Fibroblast of skin of back (primary cell): ENCODE results near the gene TPD52L3. TPM values are rescaled to one million over a fixed set of nuclear protein-coding genes. Genes with fewer than 3 reads are reported as not detected.
A peak's percentile ranks its signal among the peaks of the same experiment; 100 is the strongest.

Experiments used
- DNase-seq: peaks from one replicate; pipeline ENCODE4 v3.0.0-alpha.2; 2013
- polyA plus RNA-seq, 2 experiments: library from polyadenylated mRNA; unstranded; fragments of 120-200 nt; gene quantifications; one replicate each; pipeline ENCODE4 v1.2.1, GENCODE V29; 2013; ENCODE audit not compliant: insufficient read length in 2 of 2

The TPD52L3 gene
- not detected for polyA plus RNA-seq (2013, experiment 1 of 2; ENCODE audit: insufficient read length)
- not detected for polyA plus RNA-seq (2013, experiment 2 of 2; ENCODE audit: insufficient read length)

DNA sequence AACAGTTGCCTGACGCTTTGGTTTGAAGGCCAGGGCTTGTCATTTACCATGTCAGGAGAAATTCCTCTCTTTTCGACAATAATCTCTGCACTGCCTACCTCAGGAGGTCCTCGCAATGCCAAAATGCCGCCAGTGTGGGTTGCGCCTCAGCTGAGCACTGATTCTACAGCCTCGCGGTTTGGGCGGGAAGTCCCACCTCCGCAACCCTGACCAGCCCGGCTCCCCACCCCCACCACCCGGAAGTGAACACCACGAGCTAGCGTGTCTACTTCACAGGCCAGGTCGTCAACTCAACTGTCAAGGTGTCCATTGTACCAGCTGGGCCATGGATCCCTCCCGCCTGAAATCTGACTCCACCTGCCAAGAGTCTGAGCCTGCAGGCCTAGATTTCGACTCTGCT lies at the start of gene TPD52L3:
TPD52L3 (plus strand) TSS at position 273 of the 400 bp plus-strand sequence. CDS start 221 bp downstream, outside the sequence.
- no peak for DNase-seq

DNA sequence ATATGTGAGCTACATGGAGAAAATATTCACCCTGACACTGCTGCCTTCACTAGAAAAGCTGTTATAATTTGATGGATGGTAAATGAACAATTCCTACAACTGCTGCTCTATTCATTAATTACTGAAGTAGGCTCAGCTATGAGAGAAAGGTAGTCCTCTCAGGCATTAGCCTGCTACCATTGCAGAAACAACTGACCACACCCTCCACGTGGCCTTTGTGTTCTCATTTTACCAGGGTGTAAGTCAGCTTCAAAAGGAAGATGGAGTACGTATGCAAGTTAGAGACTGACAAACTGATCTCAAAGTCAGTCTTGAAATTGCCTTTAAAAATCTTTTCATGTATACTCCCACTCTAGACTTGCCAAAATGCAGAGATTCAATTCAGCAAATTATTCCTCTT lies 26.3 kb upstream of the TPD52L3 start:
- no peak for DNase-seq

DNA sequence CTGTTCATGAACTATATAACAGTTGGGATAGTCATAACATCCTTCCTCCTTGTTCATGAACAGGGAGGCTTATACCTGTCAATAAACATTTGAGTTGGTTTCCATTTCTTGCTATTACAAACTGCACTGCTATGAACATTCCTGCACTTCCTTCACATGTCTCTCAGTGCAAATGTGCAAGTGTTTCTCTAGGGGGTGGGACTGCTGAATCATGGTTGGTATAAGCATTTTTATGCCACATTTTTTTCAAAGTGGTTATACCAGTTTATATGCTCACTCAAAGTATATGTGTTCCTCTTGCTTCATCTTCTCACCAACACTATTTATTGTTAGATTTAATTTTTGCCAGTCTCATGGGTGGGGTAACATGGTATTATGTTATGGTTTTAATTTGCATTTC lies 25.8 kb upstream of the TPD52L3 start:
- peak; percentile 1 for DNase-seq

DNA sequence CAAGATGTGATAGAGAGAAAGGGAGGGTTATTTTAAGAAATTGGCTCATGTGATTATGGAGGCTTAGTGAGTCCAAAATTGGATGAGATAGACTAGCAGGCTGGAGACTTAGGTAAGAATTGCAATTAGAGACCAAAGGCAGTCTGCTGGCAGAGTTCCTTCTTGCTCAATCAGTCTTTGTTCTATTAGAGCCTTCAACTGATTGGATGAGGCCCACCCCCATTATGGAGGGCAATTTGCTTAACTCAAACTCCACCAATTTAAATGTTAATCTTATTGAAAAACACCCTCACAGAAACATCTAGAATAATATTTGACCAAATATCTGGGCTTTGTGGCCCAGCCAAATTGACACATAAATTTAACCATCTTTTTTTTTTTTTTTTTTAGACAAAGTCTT lies 23.9 kb upstream of the TPD52L3 start:
- no peak for DNase-seq

DNA sequence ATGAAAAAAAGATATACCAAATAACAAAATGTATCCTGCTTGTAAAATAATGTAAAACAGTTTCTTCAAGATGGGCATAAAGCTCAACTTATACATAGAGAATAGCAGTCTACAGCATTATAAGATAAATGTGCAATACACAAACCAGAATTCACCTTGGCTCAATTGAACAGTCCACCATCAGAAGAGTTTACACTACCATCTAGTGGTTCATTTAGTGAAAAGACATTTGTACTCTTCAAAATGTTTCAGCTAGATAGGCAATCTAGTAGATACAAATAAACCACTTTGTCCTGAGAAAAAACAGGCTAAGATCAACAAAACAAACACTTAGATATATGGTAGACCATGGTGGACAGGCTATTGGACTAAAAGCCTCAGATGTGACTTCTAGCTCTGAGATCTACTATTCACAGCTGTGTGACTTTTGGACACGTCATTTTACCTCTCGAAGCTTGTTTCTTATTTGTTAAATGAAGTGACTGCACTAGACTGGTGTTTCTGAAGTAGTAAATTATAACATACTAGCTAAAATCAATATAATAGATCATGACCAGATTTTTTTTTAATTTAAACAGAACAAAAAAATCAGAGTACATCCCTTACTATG lies 22.1 kb upstream of the TPD52L3 start:
- peak; percentile 31 for DNase-seq

DNA sequence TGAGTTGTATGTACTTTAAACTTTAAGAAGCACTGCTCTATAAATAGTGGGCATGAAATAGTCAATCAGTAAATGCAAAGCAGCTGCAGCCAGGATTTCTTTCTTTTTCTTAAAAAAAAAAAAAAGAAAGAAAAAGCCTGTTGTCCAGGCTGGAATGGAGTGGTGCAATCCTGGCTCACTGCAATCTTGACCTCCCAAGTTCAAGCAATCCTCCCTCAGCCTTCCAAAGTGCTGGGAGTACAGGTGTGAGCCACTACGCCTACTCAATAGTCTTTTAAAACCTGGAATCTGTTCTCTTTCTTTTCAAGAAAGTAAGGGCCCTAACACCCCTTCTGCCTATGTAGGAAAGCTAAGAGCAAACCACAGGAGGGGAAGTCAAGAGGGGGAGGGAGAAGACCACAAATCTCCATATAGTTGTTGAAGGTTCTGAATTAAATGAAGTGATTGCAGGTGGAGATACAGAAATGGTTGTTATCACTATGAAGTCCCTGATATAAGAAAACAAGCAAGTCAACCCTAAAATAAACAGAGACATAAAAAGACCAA lies 20.6 kb upstream of the TPD52L3 start:
- DNase-seq, result no peak

DNA sequence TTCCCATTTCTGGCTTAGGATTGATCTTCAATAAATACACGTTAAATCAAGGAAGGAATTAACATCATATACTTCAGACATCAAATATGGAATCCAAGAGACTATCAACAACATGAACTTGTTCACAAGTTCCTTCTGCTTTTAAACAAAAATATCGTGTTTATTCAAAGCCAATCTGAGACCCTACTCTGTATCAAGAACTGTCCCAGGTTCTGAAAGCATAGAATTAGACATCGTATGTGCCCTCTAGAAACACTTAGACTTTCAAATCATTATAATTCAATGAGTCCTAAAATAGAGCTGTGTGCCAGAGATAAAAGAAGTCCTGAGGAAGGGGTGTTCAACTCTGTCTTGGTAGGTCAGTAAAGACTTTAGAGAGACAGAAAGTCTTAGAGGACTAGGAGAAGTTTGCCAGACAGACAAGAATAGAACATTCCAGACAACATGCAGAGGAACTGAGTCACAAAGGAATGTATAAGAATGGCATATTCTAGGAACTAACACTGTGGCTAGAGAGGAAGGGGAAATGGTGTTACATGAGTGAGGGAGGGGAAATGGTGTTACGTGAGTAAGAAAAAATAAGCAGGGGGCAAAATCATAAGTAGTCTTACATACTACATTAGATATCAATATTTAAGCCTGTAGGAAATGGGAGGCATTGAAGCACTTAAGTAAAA lies 2.9 kb downstream of the TPD52L3 start:
- DNase-seq, result no peak

DNA sequence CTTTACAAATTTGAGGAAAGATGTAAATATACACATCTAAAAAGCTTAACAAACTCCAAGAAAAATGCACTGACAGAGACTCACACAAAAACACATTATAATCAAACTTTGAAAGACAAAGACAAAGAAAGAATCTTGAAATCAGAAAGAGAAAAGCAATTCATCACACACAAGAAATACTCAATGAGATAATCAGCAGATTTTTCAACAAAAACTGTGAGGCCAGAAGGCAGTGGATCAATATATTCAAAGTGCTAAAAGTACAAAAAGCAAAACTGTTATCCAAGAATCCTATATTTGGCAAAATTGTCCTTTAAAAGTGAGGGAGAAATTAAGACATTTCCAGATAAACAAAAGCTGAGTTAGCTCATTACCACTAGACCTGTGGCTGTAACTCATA lies 6.1 kb downstream of the TPD52L3 start:
- DNase-seq, result no peak

DNA sequence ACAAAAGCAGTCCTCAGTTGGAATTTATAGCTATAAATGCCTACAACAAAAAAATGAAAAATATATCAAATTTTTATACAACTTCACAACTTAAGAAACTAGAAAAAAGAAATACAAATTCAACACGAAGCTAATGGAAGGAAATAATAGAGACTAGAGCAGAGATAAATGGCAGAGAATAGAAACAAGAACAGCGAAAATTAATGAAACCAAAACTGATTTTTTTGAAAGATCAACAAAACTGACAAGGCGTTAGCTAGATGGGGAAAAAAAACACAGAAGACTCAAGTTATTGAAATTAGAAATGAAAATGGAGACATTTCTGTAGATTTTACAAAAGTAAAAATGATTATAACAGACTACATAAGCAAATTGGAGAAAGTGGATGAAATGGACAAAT lies 20.6 kb downstream of the TPD52L3 start:
- DNase-seq, result no peak

DNA sequence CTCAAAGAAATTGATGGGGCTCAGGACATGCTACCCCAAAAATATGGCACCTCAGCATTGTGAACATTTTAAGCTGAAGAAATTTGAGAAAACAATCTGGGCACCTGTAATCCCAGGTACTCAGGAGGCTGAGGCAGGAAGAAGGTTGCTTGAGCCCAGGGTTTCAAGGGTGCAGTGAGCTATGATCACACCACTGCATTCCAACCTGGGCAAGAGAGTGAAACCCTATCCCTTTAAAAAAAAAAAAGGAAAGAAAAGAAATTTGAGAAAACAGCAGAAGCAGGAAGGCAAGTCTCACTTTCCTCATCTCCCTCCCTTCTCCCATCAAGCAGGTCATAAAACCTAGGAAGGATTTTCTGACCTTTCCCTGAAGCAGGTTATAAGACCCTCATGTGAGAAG lies 23.6 kb downstream of the TPD52L3 start:
- DNase-seq, result no peak

DNA sequence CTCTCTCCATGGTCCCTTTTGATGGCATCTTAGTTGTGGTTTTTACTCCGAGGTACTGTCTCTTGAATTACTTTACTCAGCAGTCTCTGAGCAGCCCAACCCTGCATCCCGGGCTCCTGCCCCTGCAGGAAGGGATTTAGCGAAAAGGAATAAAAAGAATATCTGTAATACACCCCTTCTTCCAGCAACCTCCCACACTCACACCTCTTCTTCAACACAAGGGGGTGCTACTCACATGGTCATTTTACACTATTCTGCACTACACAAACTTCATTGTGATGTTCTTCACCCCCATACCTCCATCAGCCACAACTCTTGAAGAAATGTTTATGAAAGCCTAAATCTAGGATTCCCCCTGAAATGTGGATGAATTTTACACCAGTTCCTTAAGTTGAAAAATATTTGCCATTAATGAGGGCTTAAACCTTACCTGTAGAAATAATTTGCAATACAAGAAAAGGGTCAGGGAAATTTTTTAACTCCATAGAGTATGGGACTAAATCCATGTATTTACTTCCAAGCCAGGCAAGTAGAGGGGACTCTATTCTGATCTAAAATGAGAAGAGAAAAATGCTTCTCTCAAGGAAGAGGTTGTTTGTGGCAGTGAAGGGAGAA lies 26.0 kb downstream of the TPD52L3 start:
- DNase-seq, result peak; percentile 75

DNA sequence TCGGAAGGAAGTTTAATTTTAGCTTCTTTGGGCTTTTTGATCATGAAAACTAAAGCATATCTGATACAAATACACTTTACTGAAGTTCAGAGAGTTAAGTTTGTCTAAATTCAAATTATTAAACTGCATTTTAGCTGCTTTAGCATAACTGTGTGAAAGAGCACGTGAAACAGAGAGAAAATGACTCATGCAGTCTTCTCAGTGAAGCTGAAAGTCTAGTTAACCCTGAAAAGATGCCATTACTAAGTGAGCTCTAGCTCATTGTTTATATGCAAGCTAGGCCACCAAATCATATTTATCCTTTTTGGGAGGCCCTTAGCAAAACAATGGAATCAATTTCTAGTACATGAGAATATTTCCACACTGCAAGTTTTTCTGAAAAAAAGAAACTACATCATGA lies 27.6 kb downstream of the TPD52L3 start:
- peak; percentile 47 for DNase-seq

DNA sequence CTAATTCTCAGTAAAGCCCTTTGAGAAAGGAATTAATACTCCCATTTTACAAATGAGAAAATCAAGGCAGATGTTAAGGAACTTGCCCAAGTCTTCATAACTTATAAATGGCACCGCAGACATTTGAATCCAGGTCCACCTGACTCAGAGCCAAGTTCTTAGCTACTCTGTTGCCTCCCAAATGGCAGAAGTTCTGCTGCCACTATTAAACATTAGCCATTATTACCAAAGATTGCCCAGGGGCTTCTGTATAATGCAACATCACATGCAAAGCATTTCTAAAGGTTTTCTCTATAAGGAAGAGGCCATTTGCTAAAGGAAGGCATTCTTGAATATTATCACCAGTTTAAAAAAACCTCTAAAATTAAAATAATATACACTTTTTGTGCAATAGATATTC lies 28.3 kb downstream of the TPD52L3 start:
- DNase-seq, result no peak

DNA sequence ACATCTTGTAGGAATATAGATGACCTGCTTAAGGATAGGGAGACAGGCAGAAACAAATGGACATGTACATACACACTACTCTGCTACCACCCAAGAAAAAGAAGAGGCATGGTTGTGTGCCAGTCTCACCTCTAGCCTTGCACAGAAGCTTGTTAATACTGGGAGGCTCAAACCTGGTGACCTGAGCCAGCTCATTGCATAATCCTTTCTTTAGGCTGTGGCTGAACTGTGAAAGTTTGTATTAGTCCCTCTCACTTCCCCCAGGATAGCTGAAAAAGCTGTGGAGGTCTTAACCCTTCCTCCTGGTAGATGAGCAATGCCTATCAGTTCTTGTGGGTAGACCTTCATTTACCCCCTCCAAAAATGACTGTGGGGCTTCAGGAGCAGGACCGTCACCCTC lies 28.7 kb downstream of the TPD52L3 start:
- DNase-seq, result no peak

DNA sequence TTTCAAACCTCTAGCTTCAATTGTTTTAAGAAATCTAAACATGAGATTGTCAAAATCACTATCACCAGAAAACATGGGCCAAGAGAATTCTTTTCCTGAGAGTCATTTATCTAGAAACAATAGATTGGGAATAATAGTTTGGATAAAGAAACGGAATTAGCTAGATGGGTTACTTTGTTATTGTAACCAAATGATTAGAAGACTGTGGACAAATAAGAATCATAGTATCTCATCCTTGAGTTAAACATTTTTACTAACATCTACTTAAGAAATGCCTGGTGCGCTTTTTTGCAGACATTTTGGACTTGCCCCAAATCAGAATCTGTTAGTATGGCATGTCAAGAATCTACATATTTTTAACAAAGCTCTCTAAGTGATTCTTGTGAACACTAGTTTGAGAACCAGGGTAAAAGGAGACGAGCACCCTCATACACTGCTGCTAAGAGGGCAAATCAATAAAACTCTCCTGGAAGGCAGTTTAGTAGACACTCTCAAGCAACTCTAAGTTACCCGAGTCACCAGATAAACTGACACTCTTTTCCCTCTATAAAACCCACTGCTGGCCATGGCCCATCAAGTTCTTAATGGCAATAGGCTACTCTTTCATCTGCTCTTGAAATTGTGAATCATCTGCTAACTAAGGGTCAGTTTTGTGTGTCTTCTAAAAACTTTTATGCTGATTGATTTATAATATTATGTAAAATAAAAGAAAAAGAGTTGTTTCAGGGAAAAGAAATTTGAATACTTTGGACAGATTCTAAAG lies 39.1 kb downstream of the TPD52L3 start:
- no peak for DNase-seq

DNA sequence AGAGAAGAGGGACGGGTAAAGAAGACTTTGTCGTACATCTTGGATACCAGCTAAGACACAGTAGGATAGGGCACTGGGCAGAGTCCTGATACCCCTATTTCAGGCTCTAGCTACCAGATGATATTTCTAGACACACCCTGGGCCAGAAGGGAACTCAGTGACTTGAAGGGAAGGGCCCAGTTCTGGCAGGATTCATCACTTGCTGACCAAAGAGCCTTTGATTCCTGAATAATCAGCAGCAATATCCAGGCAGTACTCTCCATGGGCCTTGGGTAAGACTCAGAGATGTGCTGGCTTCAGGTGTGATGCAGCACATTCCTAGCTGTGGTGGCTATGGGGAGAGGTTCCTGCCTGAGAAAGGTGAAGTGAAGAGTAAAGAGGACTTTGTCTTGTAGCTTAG lies 40.7 kb downstream of the TPD52L3 start:
- DNase-seq, result no peak
